ENCODE data around the gene PTPRN2. TPM values are rescaled to one million over a fixed set of nuclear protein-coding genes. Genes with fewer than 3 reads are reported as not detected.

The PTPRN2 gene
- total and polyA plus RNA-seq, 2 of the 8 experiments (the other 6 are each of a cell fraction or from before 2014, with no cell fraction given), result 2.6 to 4.5 TPM

- Histone ChIP-seq H3K4ac (replicated peaks; ENCODE audit: insufficient read length, low read depth, low read length) (no peak overlapping the region), H2AK5ac (ENCODE audit: low read depth, low read length) (no peak overlapping the region), H2BK120ac (replicated peaks; ENCODE audit: low read depth, low read length) (no peak overlapping the region), H3K4me2 (ENCODE audit: insufficient read depth in 1 of 2, low read depth in 2 of 2, low read length in 2 of 2) (no peak overlapping the region), H4K20me1 (replicated peaks in 1 of 2; ENCODE audit: control insufficient read depth in 1 of 2, insufficient read depth in 2 of 2, low read length in 2 of 2) (no peaks in the 10 kb centered on the region), H3K4me1 (replicated peaks in 1 of 4; ENCODE audit: control insufficient read depth in 3 of 4, insufficient read depth in 4 of 4, low read length in 3 of 4) (no peaks in the 10 kb centered on the region; a peak in 1 of 7 replicates), H2BK15ac (ENCODE audit: low read length) (no peak overlapping the region), H3K9ac (replicated peaks in 1 of 4; ENCODE audit: extremely low read depth in 1 of 4, low read depth in 3 of 4, low read length in 3 of 4) (no peak overlapping the region), H3K79me2 (ENCODE audit: control insufficient read depth in 1 of 2, insufficient read depth in 2 of 2, low read length in 2 of 2) (no peaks in the 10 kb centered on the region), H3K56ac (replicated peaks; ENCODE audit: insufficient read length, low read depth, low read length) (no peak overlapping the region), H3K23ac (ENCODE audit: insufficient read length) (no peak overlapping the region), H3K23me2 (ENCODE audit: low read depth, low read length) (no peaks in the 10 kb centered on the region), H2BK5ac (ENCODE audit: low read depth, low read length) (no peak overlapping the region), H4K5ac (ENCODE audit: insufficient read length, low read depth, low read length) (no peak overlapping the region), H3K18ac (ENCODE audit: extremely low read depth, low read length) (no peak overlapping the region), H2BK12ac (ENCODE audit: low read depth, low read length) (no peak overlapping the region), H3K79me1 (ENCODE audit: low read depth, low read length) (no peaks in the 10 kb centered on the region), H3K27ac (ENCODE audit: low read depth, low read length) (no peak overlapping the region), H4K91ac (replicated peaks; ENCODE audit: insufficient read length, low read length) (no peak overlapping the region), H3K4me3 (ENCODE audit: extremely low read depth in 1 of 4, insufficient read depth in 2 of 4, low read depth in 3 of 4, low read length in 4 of 4) (no peak overlapping the region), H3K9me3 (ENCODE audit: insufficient read depth in 2 of 2, low read depth in 1 of 2, low read length in 1 of 2) (peaks cover 25 to 54% of the 10 kb centered on the region in 2 experiments), H2AFZ (ENCODE audit: low read length) (no peak overlapping the region), H3K14ac (ENCODE audit: insufficient read length) (no peak overlapping the region), H2BK20ac (ENCODE audit: low read length) (no peak overlapping the region), H3K27me3 (replicated peaks in 1 of 4; ENCODE audit: control insufficient read depth in 3 of 4, extremely low read depth in 1 of 4, insufficient read depth in 3 of 4, low read length in 3 of 4) (no peaks in the 10 kb centered on the region), H4K8ac (ENCODE audit: extremely low read depth, insufficient read depth, low read length) (no peak overlapping the region), H3K36me3 (ENCODE audit: control insufficient read depth in 2 of 4, insufficient read depth in 4 of 4, low read length in 3 of 4) (no peaks in the 10 kb centered on the region)
- ChIA-PET CTCF (ENCODE audit: partially characterized antibody) (interaction anchor here (0.6 to 1.3 kb wide), 2 partner anchors 25 to 53 kb away, joined by 3 to 4 read pairs; no protein-coding TSS in a partner anchor), POLR2A (ENCODE audit: partially characterized antibody) (no interaction called here)
- FAIRE-seq, result no peak
- DNase-seq (ENCODE audit: low read depth in 1 of 2, low spot score in 2 of 2), result no peak
- WGBS, 2 experiments (ENCODE audit: extremely low coverage in 1 of 2, insufficient coverage in 1 of 2, insufficient read length in 1 of 2, insufficient replicate concordance in 2 of 2, low coverage in 1 of 2, low lambda C conversion rate in 2 of 2, missing lambda C conversion rate in 1 of 2), result 89% methylated on average over 4 of the region's 4 CpGs; no CpG with 5 or more reads in 1 of the 2 experiments
- TF ChIP-seq TAF7 (optimal IDR thresholded peaks at IDR 0.05; ENCODE audit: borderline replicate concordance, low read depth, low read length) (no peak), E2F6 (IDR thresholded peaks at IDR 0.05) (no peak), SP4 (IDR thresholded peaks at IDR 0.05; ENCODE audit: low read length) (no peak), JUN (IDR thresholded peaks at IDR 0.05; ENCODE audit: low read depth, low read length) (no peak), FOSL1 (IDR thresholded peaks at IDR 0.05; ENCODE audit: insufficient read depth, low read depth, low read length) (no peak), ATF2 (IDR thresholded peaks at IDR 0.05; ENCODE audit: low read length) (no peak)
Measured at GRCh38 chr7:158120316-158120715, 467.3 kb downstream of the PTPRN2 start.

Measured in H1 (cell line).